ENCODE results near the gene WSB2. TPM values are rescaled to one million over a fixed set of nuclear protein-coding genes. Genes with fewer than 3 reads are reported as not detected.

Gene WSB2
- 10 to 100 TPM; 59.5 to 76.7 TPM for total RNA-seq

GRCh38 chr12:118061011-118061872 is at the start of gene WSB2:
WSB2 (minus strand) TSS chr12:118061179; CDS start chr12:118061048, 131 bp downstream.
- ATAC-seq (replicated peaks), result peak; percentile 33
- H3K4me3 Mint-ChIP-seq, result peak within 1 kb of the TSS; percentile 91
- H3K4me1 Mint-ChIP-seq, result peaks cover 25% of the 10 kb centered on the region
- peaks cover 44% of the 10 kb centered on the region for H3K36me3 Mint-ChIP-seq (ENCODE audit: low read depth)
- peak within 1 kb of the TSS; percentile 95 for H3K27ac Mint-ChIP-seq
- H3K9me3 Mint-ChIP-seq, result no peaks in the 10 kb centered on the region
- H3K27me3 Mint-ChIP-seq, result no peaks in the 10 kb centered on the region

- no peak overlapping the region for H3K4me3 Mint-ChIP-seq
- H3K36me3 Mint-ChIP-seq (ENCODE audit: low read depth), result no peaks in the 10 kb centered on the region
- no peaks in the 10 kb centered on the region for H3K9me3 Mint-ChIP-seq
- H3K27me3 Mint-ChIP-seq, result no peaks in the 10 kb centered on the region
- peaks cover 4% of the 10 kb centered on the region for H3K4me1 Mint-ChIP-seq
- no peak overlapping the region for H3K27ac Mint-ChIP-seq
- no peak for ATAC-seq (replicated peaks)
Measured at GRCh38 chr12:118109088-118109487, 48.1 kb upstream of the WSB2 start.

- H3K4me3 Mint-ChIP-seq, result no peak overlapping the region
- ATAC-seq (replicated peaks), result no peak
- peaks cover 4% of the 10 kb centered on the region for H3K4me1 Mint-ChIP-seq
- H3K27me3 Mint-ChIP-seq, result peaks cover 3% of the 10 kb centered on the region
- no peak overlapping the region for H3K27ac Mint-ChIP-seq
- H3K9me3 Mint-ChIP-seq, result no peaks in the 10 kb centered on the region
- no peaks in the 10 kb centered on the region for H3K36me3 Mint-ChIP-seq (ENCODE audit: low read depth)
Measured at GRCh38 chr12:118107694-118108093, 46.7 kb upstream of the WSB2 start.

- ATAC-seq (replicated peaks), result no peak
- no peak overlapping the region for H3K4me3 Mint-ChIP-seq
- H3K27ac Mint-ChIP-seq, result no peak overlapping the region
- H3K36me3 Mint-ChIP-seq (ENCODE audit: low read depth), result no peaks in the 10 kb centered on the region
- peaks cover 3% of the 10 kb centered on the region for H3K27me3 Mint-ChIP-seq
- peaks cover 4% of the 10 kb centered on the region for H3K4me1 Mint-ChIP-seq
- H3K9me3 Mint-ChIP-seq, result no peaks in the 10 kb centered on the region
Measured at GRCh38 chr12:118107011-118107410, 46.0 kb upstream of the WSB2 start.

GRCh38 chr12:118103601-118104382 is 42.8 kb upstream of the WSB2 start, which contains the start of gene VSIG10:
VSIG10 (minus strand) TSS chr12:118104011; CDS start chr12:118103671, 340 bp downstream.
- Mint-ChIP-seq H3K4me1 (peaks cover 4% of the 10 kb centered on the region), H3K27me3 (peaks cover 3% of the 10 kb centered on the region), H3K9me3 (no peaks in the 10 kb centered on the region), H3K27ac (peak within 1 kb of the TSS; percentile 83), H3K36me3 (ENCODE audit: low read depth) (no peaks in the 10 kb centered on the region), H3K4me3 (peak within 1 kb of the TSS; percentile 86)
- peak; percentile 79 for ATAC-seq (replicated peaks)

- Mint-ChIP-seq H3K27ac (peak overlapping the region; percentile 83), H3K36me3 (ENCODE audit: low read depth) (no peaks in the 10 kb centered on the region), H3K4me1 (peaks cover 4% of the 10 kb centered on the region), H3K4me3 (peak overlapping the region; percentile 86), H3K9me3 (no peaks in the 10 kb centered on the region), H3K27me3 (peaks cover 3% of the 10 kb centered on the region)
- ATAC-seq (replicated peaks), result peak; percentile 17
Measured at GRCh38 chr12:118103201-118103600, 42.2 kb upstream of the WSB2 start.

- Mint-ChIP-seq H3K27ac (peak overlapping the region; percentile 83), H3K4me3 (peak overlapping the region; percentile 86), H3K27me3 (peaks cover 3% of the 10 kb centered on the region), H3K9me3 (no peaks in the 10 kb centered on the region), H3K4me1 (peaks cover 4% of the 10 kb centered on the region), H3K36me3 (ENCODE audit: low read depth) (no peaks in the 10 kb centered on the region)
- ATAC-seq (replicated peaks), result no peak
Measured at GRCh38 chr12:118102609-118103008, 41.6 kb upstream of the WSB2 start.

GRCh38 chr12:118102070-118102469 is 41.1 kb upstream of the WSB2 start:
- H3K27me3 Mint-ChIP-seq, result peaks cover 3% of the 10 kb centered on the region
- H3K9me3 Mint-ChIP-seq, result no peaks in the 10 kb centered on the region
- ATAC-seq (replicated peaks), result no peak
- H3K36me3 Mint-ChIP-seq (ENCODE audit: low read depth), result no peaks in the 10 kb centered on the region
- peaks cover 4% of the 10 kb centered on the region for H3K4me1 Mint-ChIP-seq
- peak overlapping the region; percentile 86 for H3K4me3 Mint-ChIP-seq
- no peak overlapping the region for H3K27ac Mint-ChIP-seq

- no peaks in the 10 kb centered on the region for H3K9me3 Mint-ChIP-seq
Measured at GRCh38 chr12:118101051-118101450, 40.1 kb upstream of the WSB2 start.

GRCh38 chr12:118098911-118099671 is 38.1 kb upstream of the WSB2 start:
- no peak for ATAC-seq (replicated peaks)
- Mint-ChIP-seq H3K4me1 (no peaks in the 10 kb centered on the region), H3K27me3 (peaks cover 3% of the 10 kb centered on the region), H3K27ac (no peak overlapping the region), H3K4me3 (no peak overlapping the region), H3K9me3 (no peaks in the 10 kb centered on the region), H3K36me3 (ENCODE audit: low read depth) (no peaks in the 10 kb centered on the region)

More at GRCh38 chr12:118101051-118101450, 40.1 kb upstream of the WSB2 start:
- no peak for ATAC-seq (replicated peaks)
- Mint-ChIP-seq H3K4me1 (peaks cover 4% of the 10 kb centered on the region), H3K36me3 (ENCODE audit: low read depth) (no peaks in the 10 kb centered on the region), H3K27ac (no peak overlapping the region), H3K27me3 (peaks cover 3% of the 10 kb centered on the region), H3K4me3 (no peak overlapping the region)

GRCh38 chr12:118098401-118098800 is 37.4 kb upstream of the WSB2 start:
- H3K9me3 Mint-ChIP-seq, result no peaks in the 10 kb centered on the region
- no peak overlapping the region for H3K27ac Mint-ChIP-seq
- H3K27me3 Mint-ChIP-seq, result peaks cover 3% of the 10 kb centered on the region
- no peaks in the 10 kb centered on the region for H3K36me3 Mint-ChIP-seq (ENCODE audit: low read depth)
- no peak for ATAC-seq (replicated peaks)
- no peak overlapping the region for H3K4me3 Mint-ChIP-seq
- H3K4me1 Mint-ChIP-seq, result no peaks in the 10 kb centered on the region

GRCh38 chr12:118094039-118094438 is 33.1 kb upstream of the WSB2 start:
- Mint-ChIP-seq H3K27ac (no peak overlapping the region), H3K4me3 (no peak overlapping the region), H3K27me3 (no peaks in the 10 kb centered on the region), H3K9me3 (no peaks in the 10 kb centered on the region), H3K36me3 (ENCODE audit: low read depth) (no peaks in the 10 kb centered on the region), H3K4me1 (no peaks in the 10 kb centered on the region)
- no peak for ATAC-seq (replicated peaks)

- Mint-ChIP-seq H3K27ac (no peak overlapping the region), H3K27me3 (no peaks in the 10 kb centered on the region), H3K4me1 (no peaks in the 10 kb centered on the region), H3K9me3 (no peaks in the 10 kb centered on the region), H3K36me3 (ENCODE audit: low read depth) (no peaks in the 10 kb centered on the region), H3K4me3 (no peak overlapping the region)
- ATAC-seq (replicated peaks), result no peak
Measured at GRCh38 chr12:118089782-118090181, 28.8 kb upstream of the WSB2 start.

GRCh38 chr12:118082161-118082560 is 21.2 kb upstream of the WSB2 start:
- no peaks in the 10 kb centered on the region for H3K27me3 Mint-ChIP-seq
- H3K4me1 Mint-ChIP-seq, result no peaks in the 10 kb centered on the region
- no peaks in the 10 kb centered on the region for H3K36me3 Mint-ChIP-seq (ENCODE audit: low read depth)
- no peaks in the 10 kb centered on the region for H3K9me3 Mint-ChIP-seq
- H3K27ac Mint-ChIP-seq, result no peak overlapping the region
- no peak overlapping the region for H3K4me3 Mint-ChIP-seq
- no peak for ATAC-seq (replicated peaks)

All from activated T-helper 17 cell treated with anti-CD3 and anti-CD28 coated beads, Interleukin-2, amount 50 U/mL, for 72 hours (primary cell).